ENCODE data around the gene UST. TPM values are rescaled to one million over a fixed set of nuclear protein-coding genes. Genes with fewer than 3 reads are reported as not detected.
"Not testable (repeated sequence)": the region's sequence is repeated elsewhere in the genome, so short reads cannot be mapped to it uniquely, and the experiment has no call there.

Gene UST
- polyA plus RNA-seq, 4 donors: 0.81 to 4.0 (median 1.4) TPM; not detected in 1

GRCh38 chr6:148755379-148755778 is 8.5 kb downstream of the UST start:
- not testable (repeated sequence) for FAIRE-seq

GRCh38 chr6:148757944-148758480 is 11.2 kb downstream of the UST start:
- no peak for DNase-seq
- Histone ChIP-seq H3K27me3 (ENCODE audit: control insufficient read depth in 3 of 3, insufficient read depth in 3 of 3, low read length in 3 of 3) (peaks cover 0 to 10% (median 0%) of the 10 kb centered on the region in 3 donors), H3K36me3 (ENCODE audit: control insufficient read depth in 3 of 3, insufficient read depth in 2 of 3, low read depth in 1 of 3, low read length in 3 of 3) (no peaks in the 10 kb centered on the region), H3K27ac (ENCODE audit: low read depth in 1 of 3, low read length in 2 of 3) (no peak overlapping the region), H3K4me3 (ENCODE audit: low read depth in 1 of 3, low read length in 3 of 3) (no peak overlapping the region), H3K9me3 (ENCODE audit: control insufficient read depth in 2 of 2, insufficient read depth in 1 of 2, low read depth in 1 of 2, low read length in 1 of 2) (no peaks in the 10 kb centered on the region), H3K4me1 (ENCODE audit: control insufficient read depth in 3 of 3, insufficient read depth in 2 of 3, low read depth in 1 of 3, low read length in 2 of 3) (peaks cover 0 to 6% (median 0%) of the 10 kb centered on the region in 3 donors)
- FAIRE-seq: no peak
- 37 to 66% (median 40%) methylated on average over 2 of the region's 2 CpGs for WGBS, 3 donors

More at GRCh38 chr6:148755379-148755778, 8.5 kb downstream of the UST start:
- not testable (repeated sequence) for H3K9me3 ChIP-seq (ENCODE audit: control insufficient read depth in 2 of 2, insufficient read depth in 1 of 2, low read depth in 1 of 2, low read length in 1 of 2); H3K27me3 ChIP-seq (ENCODE audit: control insufficient read depth in 3 of 3, insufficient read depth in 3 of 3, low read length in 3 of 3); DNase-seq; H3K36me3 ChIP-seq (ENCODE audit: control insufficient read depth in 3 of 3, insufficient read depth in 2 of 3, low read depth in 1 of 3, low read length in 3 of 3); H3K27ac ChIP-seq (ENCODE audit: low read depth in 1 of 3, low read length in 2 of 3); H3K4me1 ChIP-seq (ENCODE audit: control insufficient read depth in 3 of 3, insufficient read depth in 2 of 3, low read depth in 1 of 3, low read length in 2 of 3); H3K4me3 ChIP-seq (ENCODE audit: low read depth in 1 of 3, low read length in 3 of 3)
- WGBS, 3 donors: 0 to 23% (median 0%) methylated on average over 1 of the region's 1 CpG

- H3K27ac ChIP-seq (ENCODE audit: low read depth in 1 of 3, low read length in 2 of 3): peak overlapping the region in 1 of 3 donors; percentile 29
- DNase-seq: peak in 1 of 2 donors; percentile 25
- FAIRE-seq: no peak
These were observed 11.7 kb downstream of the UST start for GRCh38 chr6:148758492-148758891.

GRCh38 chr6:148760258-148760534 is 13.4 kb downstream of the UST start:
- WGBS, 3 donors: 57 to 89% (median 82%) methylated on average over 1 of the region's 1 CpG
- H3K9me3 ChIP-seq (ENCODE audit: control insufficient read depth in 2 of 2, insufficient read depth in 1 of 2, low read depth in 1 of 2, low read length in 1 of 2): no peaks in the 10 kb centered on the region
- no peaks in the 10 kb centered on the region for H3K36me3 ChIP-seq (ENCODE audit: control insufficient read depth in 3 of 3, insufficient read depth in 2 of 3, low read depth in 1 of 3, low read length in 3 of 3)
- H3K27ac ChIP-seq (ENCODE audit: low read depth in 1 of 3, low read length in 2 of 3): peak overlapping the region in 1 of 3 donors; percentile 87
- DNase-seq: no peak
- FAIRE-seq: no peak
- peaks cover 0 to 6% (median 0%) of the 10 kb centered on the region in 3 donors for H3K4me1 ChIP-seq (ENCODE audit: control insufficient read depth in 3 of 3, insufficient read depth in 2 of 3, low read depth in 1 of 3, low read length in 2 of 3)
- no peak overlapping the region for H3K4me3 ChIP-seq (ENCODE audit: low read depth in 1 of 3, low read length in 3 of 3)
- H3K27me3 ChIP-seq (ENCODE audit: control insufficient read depth in 3 of 3, insufficient read depth in 3 of 3, low read length in 3 of 3): peaks cover 0 to 10% (median 0%) of the 10 kb centered on the region in 3 donors

More at GRCh38 chr6:148758492-148758891, 11.7 kb downstream of the UST start:
- Histone ChIP-seq H3K36me3 (ENCODE audit: control insufficient read depth in 3 of 3, insufficient read depth in 2 of 3, low read depth in 1 of 3, low read length in 3 of 3) (no peaks in the 10 kb centered on the region), H3K4me1 (ENCODE audit: control insufficient read depth in 3 of 3, insufficient read depth in 2 of 3, low read depth in 1 of 3, low read length in 2 of 3) (peaks cover 0 to 6% (median 0%) of the 10 kb centered on the region in 3 donors), H3K4me3 (ENCODE audit: low read depth in 1 of 3, low read length in 3 of 3) (no peak overlapping the region), H3K9me3 (ENCODE audit: control insufficient read depth in 2 of 2, insufficient read depth in 1 of 2, low read depth in 1 of 2, low read length in 1 of 2) (no peaks in the 10 kb centered on the region), H3K27me3 (ENCODE audit: control insufficient read depth in 3 of 3, insufficient read depth in 3 of 3, low read length in 3 of 3) (peaks cover 0 to 10% (median 0%) of the 10 kb centered on the region in 3 donors)
- WGBS, 3 donors: 59 to 82% (median 64%) methylated on average over 6 of the region's 6 CpGs

- FAIRE-seq: peak; percentile 23
- H3K4me3 ChIP-seq (ENCODE audit: low read depth in 1 of 3, low read length in 3 of 3): peak overlapping the region in 1 of 3 donors; percentile 7
These were observed 14.0 kb downstream of the UST start for GRCh38 chr6:148760568-148761526.

GRCh38 chr6:148761527-148762011 is 14.7 kb downstream of the UST start:
- DNase-seq (no peak), FAIRE-seq (no peak)
- Histone ChIP-seq H3K4me3 (ENCODE audit: low read depth in 1 of 3, low read length in 3 of 3) (no peak overlapping the region), H3K27me3 (ENCODE audit: control insufficient read depth in 3 of 3, insufficient read depth in 3 of 3, low read length in 3 of 3) (peaks cover 0 to 8% (median 0%) of the 10 kb centered on the region in 3 donors), H3K9me3 (ENCODE audit: control insufficient read depth in 2 of 2, insufficient read depth in 1 of 2, low read depth in 1 of 2, low read length in 1 of 2) (no peaks in the 10 kb centered on the region), H3K4me1 (ENCODE audit: control insufficient read depth in 3 of 3, insufficient read depth in 2 of 3, low read depth in 1 of 3, low read length in 2 of 3) (peaks cover 0 to 6% (median 0%) of the 10 kb centered on the region in 3 donors), H3K27ac (ENCODE audit: low read depth in 1 of 3, low read length in 2 of 3) (peak overlapping the region in 2 of 3 donors; percentile 48 to 63), H3K36me3 (ENCODE audit: control insufficient read depth in 3 of 3, insufficient read depth in 2 of 3, low read depth in 1 of 3, low read length in 3 of 3) (no peaks in the 10 kb centered on the region)
- WGBS, 3 donors: 25 to 52% (median 44%) methylated on average over 8 of the region's 8 CpGs

More at GRCh38 chr6:148760568-148761526, 14.0 kb downstream of the UST start:
- Histone ChIP-seq H3K36me3 (ENCODE audit: control insufficient read depth in 3 of 3, insufficient read depth in 2 of 3, low read depth in 1 of 3, low read length in 3 of 3) (no peaks in the 10 kb centered on the region), H3K27ac (ENCODE audit: low read depth in 1 of 3, low read length in 2 of 3) (peak overlapping the region; percentile 37 to 67 (median 48)), H3K4me1 (ENCODE audit: control insufficient read depth in 3 of 3, insufficient read depth in 2 of 3, low read depth in 1 of 3, low read length in 2 of 3) (peaks cover 0 to 6% (median 0%) of the 10 kb centered on the region in 3 donors), H3K9me3 (ENCODE audit: control insufficient read depth in 2 of 2, insufficient read depth in 1 of 2, low read depth in 1 of 2, low read length in 1 of 2) (no peaks in the 10 kb centered on the region), H3K27me3 (ENCODE audit: control insufficient read depth in 3 of 3, insufficient read depth in 3 of 3, low read length in 3 of 3) (peaks cover 0 to 8% (median 0%) of the 10 kb centered on the region in 3 donors)
- WGBS, 3 donors: 27 to 47% (median 30%) methylated on average over 14 of the region's 14 CpGs
- DNase-seq: peak; percentile 14 to 22

- no peak for FAIRE-seq
- 69 to 85% (median 74%) methylated on average over 1 of the region's 1 CpG for WGBS, 3 donors
These were observed 15.4 kb downstream of the UST start for GRCh38 chr6:148762231-148762630.

GRCh38 chr6:148764259-148765020 is 17.6 kb downstream of the UST start:
- not testable (repeated sequence) for H3K9me3 ChIP-seq (ENCODE audit: control insufficient read depth in 2 of 2, insufficient read depth in 1 of 2, low read depth in 1 of 2, low read length in 1 of 2); H3K27ac ChIP-seq (ENCODE audit: low read depth in 1 of 3, low read length in 2 of 3); FAIRE-seq; H3K4me3 ChIP-seq (ENCODE audit: low read depth in 1 of 3, low read length in 3 of 3); H3K36me3 ChIP-seq (ENCODE audit: control insufficient read depth in 3 of 3, insufficient read depth in 2 of 3, low read depth in 1 of 3, low read length in 3 of 3); DNase-seq; H3K4me1 ChIP-seq (ENCODE audit: control insufficient read depth in 3 of 3, insufficient read depth in 2 of 3, low read depth in 1 of 3, low read length in 2 of 3); H3K27me3 ChIP-seq (ENCODE audit: control insufficient read depth in 3 of 3, insufficient read depth in 3 of 3, low read length in 3 of 3)
- 59 to 65% (median 61%) methylated on average over 9 to 10 of the region's 10 CpGs for WGBS, 3 donors

More at GRCh38 chr6:148762231-148762630, 15.4 kb downstream of the UST start:
- H3K27ac ChIP-seq (ENCODE audit: low read depth in 1 of 3, low read length in 2 of 3): no peak overlapping the region
- no peaks in the 10 kb centered on the region for H3K36me3 ChIP-seq (ENCODE audit: control insufficient read depth in 3 of 3, insufficient read depth in 2 of 3, low read depth in 1 of 3, low read length in 3 of 3)
- H3K9me3 ChIP-seq (ENCODE audit: control insufficient read depth in 2 of 2, insufficient read depth in 1 of 2, low read depth in 1 of 2, low read length in 1 of 2): no peaks in the 10 kb centered on the region
- H3K4me1 ChIP-seq (ENCODE audit: control insufficient read depth in 3 of 3, insufficient read depth in 2 of 3, low read depth in 1 of 3, low read length in 2 of 3): peaks cover 0 to 6% (median 0%) of the 10 kb centered on the region in 3 donors
- H3K27me3 ChIP-seq (ENCODE audit: control insufficient read depth in 3 of 3, insufficient read depth in 3 of 3, low read length in 3 of 3): peaks cover 0 to 8% (median 0%) of the 10 kb centered on the region in 3 donors
- DNase-seq: no peak
- no peak overlapping the region for H3K4me3 ChIP-seq (ENCODE audit: low read depth in 1 of 3, low read length in 3 of 3)
